NB4 (cell line): ENCODE measurements around the gene MCTP2.

Experiments used
- CTCF ChIP-seq: IDR thresholded peaks from one replicate; pipeline ENCODE4 v1.5.1; 2012; ENCODE audit warnings: low read depth, low read length
- POLR2A ChIP-seq: IDR thresholded peaks from 2 replicates; pipeline ENCODE4 v1.6.1; 2011; ENCODE audit warnings: mild to moderate bottlenecking; ENCODE audit not compliant: insufficient read length; ENCODE audit errors: extremely low read depth
- TF ChIP-seq, protein P1 (sequence below): IDR thresholded peaks from 2 replicates; pipeline ENCODE4 v1.6.1; 2011; ENCODE audit warnings: low read depth, low read length

- TF ChIP-seq CTCF (no peak), POLR2A (no peak)
- TF ChIP-seq, protein P1, sequence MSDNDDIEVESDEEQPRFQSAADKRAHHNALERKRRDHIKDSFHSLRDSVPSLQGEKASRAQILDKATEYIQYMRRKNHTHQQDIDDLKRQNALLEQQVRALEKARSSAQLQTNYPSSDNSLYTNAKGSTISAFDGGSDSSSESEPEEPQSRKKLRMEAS = no peak
Measured at GRCh38 chr15:94252223-94252766, 20.9 kb downstream of the MCTP2 start.
